ENCODE measurements around the gene TMEM91.

DNA sequence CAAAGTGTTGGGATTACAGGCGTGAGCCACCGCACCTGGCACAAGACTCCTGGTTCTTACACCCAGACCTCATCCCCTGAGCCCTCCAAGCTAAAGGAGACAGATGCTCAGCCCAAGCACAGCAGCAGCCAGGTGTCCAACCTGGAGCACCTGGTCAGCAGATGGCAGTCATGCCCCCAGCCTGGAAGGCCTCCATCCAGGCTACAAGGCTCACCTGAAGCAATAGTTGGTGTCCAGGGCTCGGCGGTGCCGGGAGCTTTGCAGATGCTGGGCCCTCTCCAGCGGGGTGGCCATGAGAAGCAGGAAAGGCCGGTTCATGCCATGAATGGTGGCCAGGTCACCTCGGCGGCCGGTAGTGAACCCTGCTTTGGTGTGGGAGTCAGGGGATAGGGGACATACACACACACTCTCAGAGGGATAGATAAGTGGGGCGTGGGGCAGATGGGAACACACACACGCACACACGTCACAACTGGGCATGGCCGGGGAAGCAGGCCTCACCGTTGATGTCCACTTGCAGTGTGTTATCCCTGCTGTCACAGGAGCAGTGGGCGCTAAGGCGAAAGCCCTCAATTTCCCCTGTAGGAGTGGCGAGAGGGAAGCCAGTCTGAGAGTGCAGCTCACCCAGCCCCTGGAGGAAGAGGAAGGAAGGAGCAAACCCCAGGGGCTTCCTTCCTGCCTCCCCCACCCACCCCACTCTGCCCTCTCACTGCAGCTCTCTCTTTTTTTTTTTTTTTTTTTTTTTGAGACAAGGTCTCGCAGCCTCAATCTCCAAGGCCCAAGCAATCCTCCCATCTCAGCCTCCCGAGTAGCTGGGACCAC lies 34.5 kb upstream of the TMEM91 start:
- TF ChIP-seq, protein P1, sequence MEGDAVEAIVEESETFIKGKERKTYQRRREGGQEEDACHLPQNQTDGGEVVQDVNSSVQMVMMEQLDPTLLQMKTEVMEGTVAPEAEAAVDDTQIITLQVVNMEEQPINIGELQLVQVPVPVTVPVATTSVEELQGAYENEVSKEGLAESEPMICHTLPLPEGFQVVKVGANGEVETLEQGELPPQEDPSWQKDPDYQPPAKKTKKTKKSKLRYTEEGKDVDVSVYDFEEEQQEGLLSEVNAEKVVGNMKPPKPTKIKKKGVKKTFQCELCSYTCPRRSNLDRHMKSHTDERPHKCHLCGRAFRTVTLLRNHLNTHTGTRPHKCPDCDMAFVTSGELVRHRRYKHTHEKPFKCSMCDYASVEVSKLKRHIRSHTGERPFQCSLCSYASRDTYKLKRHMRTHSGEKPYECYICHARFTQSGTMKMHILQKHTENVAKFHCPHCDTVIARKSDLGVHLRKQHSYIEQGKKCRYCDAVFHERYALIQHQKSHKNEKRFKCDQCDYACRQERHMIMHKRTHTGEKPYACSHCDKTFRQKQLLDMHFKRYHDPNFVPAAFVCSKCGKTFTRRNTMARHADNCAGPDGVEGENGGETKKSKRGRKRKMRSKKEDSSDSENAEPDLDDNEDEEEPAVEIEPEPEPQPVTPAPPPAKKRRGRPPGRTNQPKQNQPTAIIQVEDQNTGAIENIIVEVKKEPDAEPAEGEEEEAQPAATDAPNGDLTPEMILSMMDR (IDR thresholded peaks at IDR 0.05), result no peak
- TF ChIP-seq EZH2phosphoT487 (IDR thresholded peaks at IDR 0.05) (no peak), EZH2 (IDR thresholded peaks at IDR 0.05) (no peak)

Data from neural progenitor cell (in vitro differentiated cells).